CD4-positive, alpha-beta T cell treated with Interleukin-12 subunit alpha and Interleukin-12 subunit beta, for 1 hour (primary cell): ENCODE measurements around the gene CNTLN.
"Not testable (repeated sequence)": the region's sequence is repeated elsewhere in the genome, so short reads cannot be mapped to it uniquely, and the experiment has no call there.

ENCODE experiments used
- DNase-seq: peaks from one replicate; pipeline ENCODE4 v3.0.0-alpha.2; 2020

The CNTLN gene

DNA sequence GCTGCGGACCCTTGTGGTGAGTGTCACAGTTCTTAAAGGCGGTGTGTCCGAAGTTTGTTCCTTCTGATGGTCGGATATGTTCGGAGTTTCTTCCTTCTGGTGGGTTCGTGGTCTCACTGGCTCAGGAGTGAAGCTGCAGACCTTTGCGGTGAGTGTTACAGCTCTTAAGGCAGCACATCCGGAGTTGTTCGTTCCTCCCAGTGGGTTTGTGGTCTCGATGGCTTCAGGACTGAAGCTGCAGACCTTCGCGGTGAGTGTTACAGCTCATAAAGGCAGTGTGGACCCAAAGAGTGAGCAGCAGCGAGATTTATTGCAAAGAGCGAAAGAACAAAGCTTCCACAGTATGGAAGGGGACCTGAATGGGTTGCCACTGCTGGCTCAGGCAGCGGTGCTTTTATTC is 42.7 kb downstream of the CNTLN start:
- DNase-seq, result not testable (repeated sequence)

DNA sequence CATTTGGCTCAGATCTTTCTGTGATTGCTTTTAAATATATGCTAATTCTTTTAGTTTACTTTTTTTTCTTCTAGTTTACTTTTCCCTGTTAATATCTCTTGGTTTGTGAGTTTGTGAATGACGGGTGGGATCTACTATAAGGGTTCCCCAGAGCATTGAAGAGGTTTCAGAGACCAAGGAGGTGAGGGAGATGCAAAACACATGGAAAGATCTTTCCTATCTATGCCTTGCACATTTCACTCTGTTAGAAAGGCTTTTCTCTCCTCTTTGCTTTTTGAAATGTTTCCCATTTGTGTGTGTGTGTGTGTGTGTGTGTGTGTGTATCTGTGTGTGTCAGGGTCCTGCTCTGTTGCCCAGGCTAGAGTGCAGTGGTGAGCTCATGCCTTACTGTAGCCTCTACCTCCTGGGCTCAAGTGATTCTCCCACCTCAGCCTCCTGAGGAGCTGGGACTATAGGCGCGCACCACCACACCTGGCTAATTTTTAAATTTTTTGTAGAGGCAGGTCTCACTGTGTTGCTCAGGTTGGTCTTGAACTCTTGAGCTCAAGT is 50.7 kb downstream of the CNTLN start:
- no peak for DNase-seq

DNA sequence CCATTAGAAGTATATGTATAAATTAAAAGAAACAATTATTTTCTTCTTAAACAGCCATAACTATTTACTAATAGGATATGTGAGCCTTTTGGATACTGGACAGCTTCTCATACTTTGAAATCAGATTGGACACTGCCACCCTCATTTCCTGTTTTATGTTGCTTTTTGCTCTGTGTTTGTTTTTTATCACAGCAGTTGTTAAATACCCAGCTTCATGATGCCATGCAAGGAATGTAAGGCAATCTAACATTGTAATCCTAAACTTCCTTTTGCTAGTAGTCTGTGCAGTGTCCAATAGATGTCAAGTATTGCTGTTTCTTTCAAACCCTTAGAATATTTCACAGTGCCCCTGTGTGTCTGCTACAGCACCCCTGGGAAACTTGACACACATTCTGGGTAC is 56.2 kb downstream of the CNTLN start:
- no peak for DNase-seq

DNA sequence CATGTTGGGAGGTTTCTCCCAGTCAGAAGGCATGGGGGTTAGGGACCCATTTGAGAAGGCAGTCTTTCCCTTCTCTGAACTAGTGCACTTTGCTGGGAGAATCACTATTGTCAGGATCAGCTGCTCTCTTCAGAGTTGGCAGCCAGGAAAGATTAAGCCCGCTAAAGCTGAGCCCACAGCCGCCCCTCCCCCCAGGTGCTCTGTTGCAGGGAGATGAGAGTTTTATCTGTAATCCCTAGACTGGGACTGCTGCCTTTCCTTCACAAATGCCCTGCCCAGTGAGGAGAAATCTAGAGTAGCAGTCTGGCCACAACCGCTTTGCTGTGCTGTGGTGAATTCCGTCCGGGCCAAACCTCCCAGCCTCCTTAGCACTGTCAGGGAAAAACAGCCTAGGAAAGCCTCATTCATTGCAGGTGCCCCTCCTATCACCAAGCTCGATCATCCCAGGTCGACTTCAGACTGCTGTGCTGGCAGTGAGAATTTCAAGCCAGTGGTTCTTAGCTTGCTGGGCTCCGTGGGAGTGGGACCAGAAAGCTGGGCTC is 69.8 kb downstream of the CNTLN start:
- no peak for DNase-seq

DNA sequence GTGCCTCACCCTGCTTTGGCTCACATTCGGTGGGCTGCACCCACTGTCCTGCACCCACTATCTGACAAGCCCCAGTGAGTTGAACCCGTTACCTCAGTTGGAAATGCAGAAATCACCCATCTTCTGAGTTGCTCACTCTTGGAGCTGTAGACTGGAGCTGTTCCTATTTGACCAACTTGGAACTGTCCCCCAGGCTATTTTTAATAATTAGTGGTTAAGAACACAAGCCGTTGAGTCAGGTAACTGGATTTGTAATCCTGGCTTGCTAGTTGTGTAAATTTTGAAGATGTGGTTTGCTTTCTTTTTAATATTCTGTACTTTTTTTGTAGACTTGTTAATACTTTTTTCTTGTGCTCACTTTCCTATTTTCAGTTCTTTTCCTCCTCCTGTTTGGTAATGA is 81.2 kb downstream of the CNTLN start:
- no peak for DNase-seq

DNA sequence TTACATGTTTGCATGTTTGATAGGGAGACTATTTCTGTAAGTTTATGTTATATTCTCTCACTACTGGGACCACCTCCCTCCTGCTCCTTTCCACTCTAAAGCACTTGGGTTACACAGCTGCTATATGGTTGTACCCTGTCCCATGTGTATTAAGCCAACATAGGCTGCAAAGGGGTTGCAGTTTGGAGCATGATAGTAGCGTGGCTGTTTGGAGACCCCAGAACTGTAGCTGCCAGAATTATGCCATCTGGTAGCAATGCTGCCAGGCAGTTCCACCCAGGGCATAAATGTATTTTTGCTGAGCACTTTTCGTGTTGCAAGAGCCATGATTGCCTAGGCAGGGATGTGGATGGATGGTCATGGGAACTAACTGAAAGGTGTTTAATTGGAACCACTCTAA is 81.8 kb downstream of the CNTLN start:
- no peak for DNase-seq

DNA sequence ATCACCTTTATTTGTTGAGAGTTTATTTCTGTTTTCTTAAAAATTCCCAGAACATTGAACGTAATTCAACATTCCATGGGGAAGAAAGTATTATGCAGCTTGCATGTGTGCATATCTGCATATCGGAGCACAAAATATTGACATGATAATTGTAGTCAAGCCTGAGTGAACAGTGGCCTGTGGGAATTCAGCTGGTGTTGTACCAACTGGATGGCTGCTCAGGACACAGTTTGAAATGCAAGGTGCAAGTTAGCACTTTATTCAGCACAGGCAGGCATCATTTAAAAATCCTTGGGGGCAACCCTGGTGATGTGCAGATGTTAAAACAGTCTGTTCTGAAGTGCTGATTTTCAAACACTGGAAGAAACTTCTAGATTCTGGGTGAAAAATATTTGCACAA is 82.4 kb downstream of the CNTLN start:
- DNase-seq, result no peak

DNA sequence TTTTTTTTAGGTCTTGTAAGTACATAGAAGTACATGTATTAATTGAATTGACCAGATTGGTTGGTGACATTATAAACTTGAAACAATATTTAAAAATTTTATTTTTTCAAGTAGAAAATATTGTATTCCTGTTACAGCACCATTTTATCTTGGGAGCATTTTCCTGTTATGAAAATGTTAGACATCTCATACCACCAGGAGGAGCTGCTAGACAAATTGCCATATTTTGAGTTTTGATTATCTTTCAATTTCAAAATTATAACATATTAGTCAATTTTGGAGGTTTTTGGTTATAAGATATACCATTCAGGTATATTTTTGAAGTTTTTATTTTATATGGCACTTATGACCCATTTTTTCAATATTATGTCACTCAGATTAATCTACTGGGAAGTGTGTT is 84.4 kb downstream of the CNTLN start:
- DNase-seq, result no peak

DNA sequence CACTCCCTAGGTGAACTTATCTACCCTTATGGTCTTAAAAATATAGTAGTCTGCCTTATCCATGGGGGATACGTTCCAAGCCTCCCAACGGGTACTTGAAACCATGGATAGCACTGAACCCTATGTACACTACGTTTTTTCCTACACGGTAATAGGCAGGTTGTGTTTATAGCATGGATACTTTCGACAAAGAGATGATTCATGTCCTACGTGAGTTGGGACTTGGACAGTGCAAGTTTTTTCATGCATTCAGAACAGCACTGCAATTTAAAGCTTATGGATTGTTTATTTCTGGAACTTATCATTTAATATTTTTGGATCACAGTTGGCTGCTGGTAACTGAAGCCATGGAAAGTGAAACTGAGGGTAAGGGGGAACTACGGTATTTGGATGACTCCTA is 88.1 kb downstream of the CNTLN start:
- no peak for DNase-seq

DNA sequence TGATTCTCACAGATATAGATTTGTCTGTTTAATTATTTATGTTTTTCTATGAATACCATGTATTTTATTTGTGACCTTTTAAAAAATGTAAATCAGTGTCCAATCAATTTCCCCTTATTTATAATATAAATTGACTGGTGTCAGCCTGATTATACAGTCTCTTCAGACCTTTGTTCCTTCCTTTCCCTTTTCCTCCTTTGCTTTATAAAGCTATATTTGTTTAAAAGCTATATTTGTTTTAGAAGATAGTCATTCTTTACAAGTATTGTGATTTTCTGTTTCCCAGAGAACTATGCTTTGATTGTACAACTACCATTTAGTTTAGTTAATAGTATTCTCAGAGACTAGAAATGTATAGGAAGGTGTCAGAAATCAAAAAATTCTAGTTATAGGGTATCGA is 90.6 kb downstream of the CNTLN start:
- no peak for DNase-seq

DNA sequence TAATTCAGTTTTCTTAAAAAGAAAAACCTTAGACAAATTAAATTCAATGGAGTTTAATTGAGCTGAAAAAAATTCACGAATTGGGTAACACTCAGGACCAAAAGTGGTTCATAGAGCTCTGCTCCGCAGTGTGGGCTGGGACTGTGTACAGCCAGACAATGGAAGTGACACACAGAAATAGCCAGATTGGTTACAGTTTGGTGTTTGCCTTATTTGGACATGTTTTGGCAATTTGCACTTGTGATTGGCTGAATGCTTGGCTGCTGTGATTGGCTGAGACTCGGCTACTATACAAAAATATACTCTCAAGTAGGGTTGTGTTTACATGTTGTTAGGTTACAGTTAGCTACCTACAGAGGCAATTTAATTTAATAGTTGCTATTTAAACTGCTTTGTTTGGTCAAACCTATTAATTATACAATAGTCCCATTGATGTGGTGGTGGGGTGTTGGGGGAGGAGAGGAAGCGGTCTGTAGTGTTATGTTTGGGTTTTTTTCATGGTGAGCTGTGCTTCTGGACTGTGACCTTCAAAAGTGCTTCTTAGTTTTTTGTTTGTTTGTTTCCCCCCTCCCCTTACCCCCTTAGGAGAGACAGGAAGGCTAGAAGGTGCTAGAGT is 95.2 kb downstream of the CNTLN start:
- no peak for DNase-seq

DNA sequence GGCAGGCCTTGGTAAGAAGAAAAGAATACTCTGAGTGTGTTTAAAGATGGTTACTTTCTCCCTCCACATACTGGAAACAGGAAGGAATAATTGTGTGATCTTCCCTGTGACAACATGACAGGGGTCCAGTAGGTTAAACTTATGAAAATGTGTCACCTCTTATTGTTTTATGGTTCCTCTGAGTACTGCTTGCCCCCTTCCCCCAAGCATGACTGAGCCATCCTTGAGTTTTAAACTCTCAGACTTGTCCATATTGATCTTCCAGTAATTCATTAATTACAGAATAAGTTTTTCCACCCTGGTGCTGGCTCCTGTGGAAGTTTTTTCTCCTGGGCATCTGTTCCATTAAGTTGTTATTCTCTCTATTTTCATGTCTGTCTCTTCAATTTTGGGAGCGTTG is 95.8 kb downstream of the CNTLN start:
- no peak for DNase-seq

DNA sequence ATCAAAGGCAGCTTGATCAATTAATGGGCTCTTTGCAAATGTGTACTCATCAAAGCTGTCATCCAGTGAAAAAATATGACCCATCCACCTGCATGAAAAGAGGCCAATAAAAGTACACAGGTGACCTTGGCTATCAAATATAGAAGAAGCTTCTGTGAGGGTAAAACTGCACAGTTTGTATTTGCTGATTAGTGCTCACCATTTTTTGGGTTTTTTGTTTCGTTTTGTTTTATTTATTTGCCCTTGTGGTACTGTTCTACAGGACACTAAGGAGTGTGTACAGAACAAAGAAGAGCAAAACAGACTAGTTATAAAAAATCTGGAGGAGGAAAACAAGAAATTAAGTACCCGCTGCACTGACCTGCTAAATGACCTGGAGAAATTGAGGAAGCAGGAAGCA is 101.3 kb downstream of the CNTLN start:
- no peak for DNase-seq

DNA sequence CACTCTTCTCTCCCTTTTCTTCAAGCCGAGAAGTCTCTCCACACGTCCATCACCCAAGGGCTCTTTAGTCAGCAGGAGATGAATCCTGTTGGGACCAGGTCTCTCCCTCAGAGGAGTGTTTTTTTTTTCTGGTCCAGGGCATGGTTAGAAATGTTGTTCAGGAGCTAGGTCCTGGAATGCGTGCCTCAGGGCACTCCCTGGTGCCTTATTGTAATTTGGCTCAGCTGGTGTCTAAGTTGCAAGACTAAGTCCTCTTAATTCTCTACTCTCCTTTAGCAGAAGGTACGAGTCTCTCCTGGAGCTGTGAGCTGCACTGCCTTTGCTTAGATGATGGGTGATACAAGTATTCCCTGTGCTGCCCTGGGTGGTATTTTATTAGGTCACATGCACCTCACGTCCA is 111.9 kb downstream of the CNTLN start:
- no peak for DNase-seq

DNA sequence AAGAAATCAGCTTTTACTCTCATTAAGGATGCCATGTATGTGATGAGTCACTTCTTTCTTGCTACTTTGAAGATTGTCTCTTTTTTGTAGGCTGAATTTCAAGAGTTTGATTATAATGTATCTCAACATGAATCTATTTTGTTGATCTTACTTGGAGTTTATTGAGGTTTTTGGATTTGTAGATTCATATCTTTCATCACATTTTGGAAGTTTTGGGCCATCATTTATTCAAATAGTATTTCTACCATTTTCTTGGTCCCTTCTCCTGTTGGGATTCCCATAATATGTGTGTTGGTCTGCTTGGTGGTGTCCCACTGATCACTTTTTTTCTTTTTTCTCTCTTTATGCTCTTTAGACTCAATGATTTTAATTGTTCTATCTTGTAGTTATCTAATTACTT is 116.3 kb downstream of the CNTLN start:
- DNase-seq, result no peak

DNA sequence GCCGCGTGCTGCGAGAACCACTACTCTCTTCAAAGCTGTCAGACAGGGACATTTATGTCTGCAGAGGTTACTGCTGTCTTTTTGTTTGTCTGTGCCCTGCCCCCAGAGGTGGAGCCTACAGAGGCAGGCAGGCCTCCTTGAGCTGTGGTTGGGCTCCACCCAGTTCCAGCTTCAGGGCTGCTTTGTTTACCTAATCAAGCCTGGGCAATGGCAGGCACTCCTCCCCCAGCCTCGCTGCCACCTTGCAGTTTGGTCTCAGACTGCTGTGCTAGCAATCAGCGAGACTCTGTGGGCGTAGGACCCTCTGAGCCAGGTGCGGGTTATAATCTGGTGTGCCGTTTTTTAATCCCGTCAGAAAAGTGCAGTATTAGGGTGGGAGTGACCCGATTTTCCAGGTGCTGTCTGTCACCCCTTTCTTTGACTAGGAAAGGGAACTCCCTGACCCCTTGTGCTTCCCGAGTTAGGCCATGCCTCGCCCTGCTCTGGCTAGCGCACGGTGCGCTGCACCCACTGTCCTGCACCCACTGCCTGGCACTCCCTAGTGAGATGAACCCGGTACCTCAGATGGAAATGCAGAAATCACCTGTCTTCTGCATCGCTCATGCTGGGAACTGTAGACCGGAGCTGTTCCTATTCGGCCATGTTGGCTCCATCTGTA is 133.8 kb downstream of the CNTLN start:
- DNase-seq, result not testable (repeated sequence)

DNA sequence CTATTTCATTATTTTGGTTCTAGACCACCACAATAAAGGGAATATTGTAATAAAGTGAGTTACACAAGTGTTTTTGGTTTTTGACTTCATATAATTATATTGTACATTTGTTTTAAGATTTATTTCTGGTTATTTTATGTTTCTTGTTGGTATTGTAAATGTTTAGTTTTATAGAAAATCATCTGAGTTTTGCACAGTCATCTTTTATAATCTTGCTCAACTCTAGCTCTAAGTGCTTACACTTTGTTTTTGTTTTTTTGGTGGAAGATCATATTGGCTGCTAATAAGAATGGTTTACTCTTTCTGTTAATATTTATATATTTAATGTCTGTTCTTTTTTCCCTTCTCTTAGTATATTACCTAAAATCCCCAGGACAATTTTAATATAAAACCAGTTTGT is 135.0 kb downstream of the CNTLN start:
- DNase-seq, result no peak

DNA sequence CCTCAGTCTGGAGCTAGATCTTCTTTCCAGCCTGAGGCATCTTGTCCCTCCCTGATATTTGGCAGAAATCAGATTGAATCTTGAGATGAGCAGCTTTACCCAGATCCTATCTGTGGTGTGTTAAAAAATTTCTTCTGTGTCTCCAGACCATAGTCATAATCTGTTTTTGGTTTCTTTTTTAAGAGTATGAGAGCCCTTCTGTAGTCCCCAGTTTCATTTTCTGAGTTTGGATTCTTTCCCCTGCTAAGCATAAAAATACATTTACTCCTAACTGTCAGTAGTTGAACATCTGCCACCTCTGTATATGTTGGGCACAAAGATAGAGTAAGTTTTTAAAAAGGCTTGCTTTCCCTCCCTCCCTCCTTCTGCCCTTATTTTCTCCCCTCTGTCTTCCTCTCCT is 137.7 kb downstream of the CNTLN start:
- no peak for DNase-seq

DNA sequence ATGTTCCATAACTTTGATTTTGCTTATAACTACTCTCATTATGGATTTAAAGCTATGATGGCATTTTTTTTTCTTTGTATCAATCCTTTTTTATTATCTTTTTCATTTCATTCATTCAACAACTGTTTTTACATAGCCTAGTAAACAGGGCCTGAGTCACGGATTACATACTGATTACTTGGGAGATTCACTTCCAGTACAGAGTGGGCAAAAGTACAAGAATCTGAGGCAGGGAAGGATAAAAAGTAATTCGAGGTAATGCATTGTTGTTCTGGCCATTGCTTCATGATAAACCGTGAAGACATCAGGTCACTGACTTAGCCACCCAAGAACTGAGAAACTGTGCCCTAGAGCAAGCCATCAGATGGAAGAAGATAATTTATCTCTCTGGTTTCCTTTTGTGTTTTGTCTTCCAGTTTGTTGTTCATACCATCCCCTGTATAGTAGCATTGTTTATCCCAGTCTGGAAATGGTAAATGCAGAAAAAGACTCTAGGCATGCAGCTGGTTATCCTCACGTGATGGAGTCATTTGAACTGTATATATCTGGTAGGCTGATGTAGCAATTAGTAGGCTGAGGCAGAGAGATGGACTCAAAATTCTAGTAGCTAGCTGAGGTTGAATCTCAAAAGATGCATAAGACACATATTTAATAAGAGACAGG is 145.6 kb downstream of the CNTLN start:
- no peak for DNase-seq

DNA sequence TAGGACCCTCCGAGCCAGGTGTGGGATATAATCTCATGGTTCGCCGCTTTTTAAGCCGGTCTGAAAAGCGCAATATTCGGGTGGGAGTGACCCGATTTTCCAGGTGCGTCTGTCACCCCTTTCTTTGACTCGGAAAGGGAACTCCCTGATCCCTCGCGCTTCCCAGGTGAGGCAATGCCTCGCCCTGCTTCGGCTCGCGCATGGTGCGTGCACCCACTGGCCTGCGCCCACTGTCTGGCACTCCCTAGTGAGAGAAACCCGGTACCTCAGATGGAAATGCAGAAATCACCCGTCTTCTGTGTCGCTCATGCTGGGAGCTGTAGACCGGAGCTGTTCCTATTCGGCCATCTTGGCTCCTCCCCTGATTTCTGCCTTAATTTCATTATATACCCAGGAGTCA is 155.8 kb downstream of the CNTLN start:
- not testable (repeated sequence) for DNase-seq

DNA sequence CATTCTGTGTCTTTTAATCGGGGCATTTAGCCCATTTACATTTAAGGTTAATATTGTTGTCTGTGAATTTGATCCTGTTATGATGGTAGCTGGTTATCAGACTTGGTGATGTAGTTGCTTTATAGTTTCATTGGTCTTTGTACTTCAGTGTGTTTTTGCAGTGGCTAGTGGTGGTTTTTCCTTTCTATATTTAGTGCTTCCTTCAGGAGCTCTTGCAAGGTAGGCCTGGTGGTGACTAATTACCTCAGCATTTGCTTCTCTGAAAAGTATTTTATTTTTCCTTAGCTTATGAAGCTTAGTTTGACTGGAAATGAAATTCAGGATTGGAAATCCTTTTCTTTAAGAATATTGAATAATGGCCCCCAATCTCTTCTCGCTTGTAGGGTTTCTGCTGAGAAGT is 156.9 kb downstream of the CNTLN start:
- no peak for DNase-seq

DNA sequence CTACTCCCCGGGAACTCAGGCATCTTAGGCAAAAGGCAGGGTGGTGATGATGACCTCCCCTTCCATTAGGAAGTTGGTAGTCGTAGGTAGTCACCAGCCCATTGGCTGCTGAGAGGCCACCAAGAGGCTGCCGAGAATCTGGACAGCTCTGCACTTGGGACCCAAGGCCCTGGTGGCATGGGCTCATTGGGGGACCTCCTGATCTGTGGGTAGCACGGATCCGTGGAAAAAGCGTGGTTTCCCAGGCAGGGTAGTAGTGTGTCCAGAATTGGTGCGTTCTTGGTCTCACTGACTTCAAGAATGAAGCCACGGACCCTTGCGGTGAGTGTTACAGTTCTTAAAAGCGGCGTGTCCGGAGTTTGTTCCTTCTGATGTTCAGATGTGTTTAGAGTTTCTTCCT is 158.8 kb downstream of the CNTLN start:
- no peak for DNase-seq

DNA sequence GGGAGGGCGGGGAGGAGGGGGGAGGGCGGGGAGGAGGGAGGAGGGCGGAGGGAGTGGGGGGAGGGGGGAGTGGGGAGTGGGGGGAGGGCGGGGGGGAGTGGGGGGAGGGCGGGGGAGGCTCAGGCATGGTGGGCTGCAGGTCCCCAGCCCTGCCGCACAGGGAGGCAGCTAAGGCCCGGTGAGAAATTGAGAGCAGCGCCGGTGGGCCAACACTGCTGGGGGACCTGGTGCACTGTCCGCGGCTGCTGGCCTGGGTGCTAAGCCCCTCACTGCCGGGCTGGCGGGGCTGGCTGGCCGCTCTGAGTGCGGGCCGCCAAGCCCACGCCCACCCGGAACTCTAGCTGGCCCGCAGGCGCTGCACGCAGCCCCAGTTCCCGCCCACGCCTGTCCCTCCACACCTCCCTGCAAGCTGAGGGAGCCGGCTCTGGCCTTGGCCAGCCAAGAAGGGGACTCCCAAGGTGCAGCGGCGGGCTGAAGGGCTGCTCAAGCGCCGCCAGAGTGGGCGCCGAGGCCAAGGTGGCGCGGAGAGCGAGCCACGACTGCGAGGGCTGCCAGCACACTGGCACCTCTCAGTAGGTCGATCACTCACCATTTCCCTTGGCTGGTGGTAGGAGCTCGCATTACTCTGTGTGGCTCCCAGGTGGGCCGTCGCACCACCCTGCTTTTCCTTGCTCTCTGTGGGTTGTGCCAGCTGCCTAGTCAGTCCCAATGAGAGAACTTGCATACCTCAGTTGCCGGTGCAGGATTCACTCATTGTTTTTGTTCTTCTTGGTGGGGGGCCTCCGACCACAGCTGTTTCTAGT is 160.2 kb downstream of the CNTLN start:
- no peak for DNase-seq
